ENCODE measurements around the gene FAXC. TPM values are rescaled to one million over a fixed set of nuclear protein-coding genes. Genes with fewer than 3 reads are reported as not detected.

The FAXC gene
- total RNA-seq, 1 experiment from 2014 or later = 1.5 TPM

DNA sequence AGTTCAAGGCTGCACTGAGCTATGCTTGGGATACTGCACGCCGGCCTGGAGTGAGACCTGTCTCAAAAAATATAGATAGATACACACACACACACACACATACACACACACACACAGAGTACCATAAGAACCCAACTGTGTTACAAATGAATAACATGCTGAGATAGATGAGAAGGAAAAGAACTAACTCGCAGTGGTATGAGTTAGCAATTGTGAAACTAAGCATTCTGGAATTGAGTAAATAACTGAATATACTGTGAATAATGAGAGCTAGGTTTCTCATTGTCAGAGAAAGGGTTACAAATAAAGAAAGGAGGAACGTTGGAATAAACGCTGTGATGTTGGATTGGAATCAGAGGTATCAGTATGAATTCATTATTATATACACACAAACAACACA, 14.6 kb upstream of the FAXC start:
- Mint-ChIP-seq H3K9me3 (ENCODE audit: low read depth, unreplicated experiment) (no peaks in the 10 kb centered on the region), H3K27ac (ENCODE audit: unreplicated experiment) (no peak overlapping the region), H3K36me3 (ENCODE audit: insufficient read depth, unreplicated experiment) (no peaks in the 10 kb centered on the region), H3K4me3 (ENCODE audit: low read depth, unreplicated experiment) (no peak overlapping the region), H3K4me1 (ENCODE audit: low read depth, unreplicated experiment) (no peaks in the 10 kb centered on the region), H3K27me3 (ENCODE audit: unreplicated experiment) (peaks cover 26% of the 10 kb centered on the region)
- BruUV-seq (replicated peaks) = no TSS peak
- TF ChIP-seq, protein P1, sequence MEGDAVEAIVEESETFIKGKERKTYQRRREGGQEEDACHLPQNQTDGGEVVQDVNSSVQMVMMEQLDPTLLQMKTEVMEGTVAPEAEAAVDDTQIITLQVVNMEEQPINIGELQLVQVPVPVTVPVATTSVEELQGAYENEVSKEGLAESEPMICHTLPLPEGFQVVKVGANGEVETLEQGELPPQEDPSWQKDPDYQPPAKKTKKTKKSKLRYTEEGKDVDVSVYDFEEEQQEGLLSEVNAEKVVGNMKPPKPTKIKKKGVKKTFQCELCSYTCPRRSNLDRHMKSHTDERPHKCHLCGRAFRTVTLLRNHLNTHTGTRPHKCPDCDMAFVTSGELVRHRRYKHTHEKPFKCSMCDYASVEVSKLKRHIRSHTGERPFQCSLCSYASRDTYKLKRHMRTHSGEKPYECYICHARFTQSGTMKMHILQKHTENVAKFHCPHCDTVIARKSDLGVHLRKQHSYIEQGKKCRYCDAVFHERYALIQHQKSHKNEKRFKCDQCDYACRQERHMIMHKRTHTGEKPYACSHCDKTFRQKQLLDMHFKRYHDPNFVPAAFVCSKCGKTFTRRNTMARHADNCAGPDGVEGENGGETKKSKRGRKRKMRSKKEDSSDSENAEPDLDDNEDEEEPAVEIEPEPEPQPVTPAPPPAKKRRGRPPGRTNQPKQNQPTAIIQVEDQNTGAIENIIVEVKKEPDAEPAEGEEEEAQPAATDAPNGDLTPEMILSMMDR (IDR thresholded peaks at IDR 0.05; ENCODE audit: unreplicated experiment) = no peak
- intact Hi-C loops (cut with micrococcal nuclease; ENCODE audit: unreplicated experiment) = no loop called here
- CTCF ChIA-PET = no interaction called here
- DNase-seq = no peak

DNA sequence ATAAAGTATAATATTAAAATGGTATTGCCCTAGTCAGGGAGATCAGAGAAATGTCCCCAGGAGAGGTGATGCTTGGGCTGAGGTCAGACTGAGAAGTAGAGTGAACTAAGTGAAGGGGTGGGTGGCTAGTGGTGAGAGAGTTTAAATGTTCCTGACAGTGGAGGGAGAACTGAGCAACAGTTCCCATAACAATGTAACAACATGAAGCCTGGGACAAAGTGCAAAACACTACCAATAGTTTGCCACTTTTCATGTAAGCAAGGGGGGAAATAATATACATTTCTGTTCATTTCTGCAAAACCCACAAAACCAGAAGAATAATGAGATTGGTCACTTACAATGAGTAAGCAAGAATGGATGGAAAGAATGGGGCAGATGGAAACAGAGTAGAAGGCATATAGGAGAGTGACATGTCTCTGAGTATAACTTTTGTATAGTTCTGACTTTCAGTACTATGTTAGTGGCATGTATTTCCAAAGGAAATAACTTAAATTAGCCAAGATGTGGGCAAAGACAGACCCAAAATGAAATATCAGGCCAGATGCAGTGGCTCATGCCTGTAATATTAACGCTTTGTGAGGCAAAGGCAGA, 13.3 kb upstream of the FAXC start:
- no peaks in the 10 kb centered on the region for H3K9me3 Mint-ChIP-seq (ENCODE audit: low read depth, unreplicated experiment)
- TF ChIP-seq, protein P1 (IDR thresholded peaks at IDR 0.05; ENCODE audit: unreplicated experiment) = no peak
- no peak overlapping the region for H3K27ac Mint-ChIP-seq (ENCODE audit: unreplicated experiment)
- CTCF ChIA-PET = no interaction called here
- H3K36me3 Mint-ChIP-seq (ENCODE audit: insufficient read depth, unreplicated experiment) = no peaks in the 10 kb centered on the region
- no peaks in the 10 kb centered on the region for H3K4me1 Mint-ChIP-seq (ENCODE audit: low read depth, unreplicated experiment)
- peaks cover 27% of the 10 kb centered on the region for H3K27me3 Mint-ChIP-seq (ENCODE audit: unreplicated experiment)
- H3K4me3 Mint-ChIP-seq (ENCODE audit: low read depth, unreplicated experiment) = no peak overlapping the region
- DNase-seq = no peak
- intact Hi-C loops (cut with micrococcal nuclease; ENCODE audit: unreplicated experiment) = no loop called here
- BruUV-seq (replicated peaks) = no TSS peak

DNA sequence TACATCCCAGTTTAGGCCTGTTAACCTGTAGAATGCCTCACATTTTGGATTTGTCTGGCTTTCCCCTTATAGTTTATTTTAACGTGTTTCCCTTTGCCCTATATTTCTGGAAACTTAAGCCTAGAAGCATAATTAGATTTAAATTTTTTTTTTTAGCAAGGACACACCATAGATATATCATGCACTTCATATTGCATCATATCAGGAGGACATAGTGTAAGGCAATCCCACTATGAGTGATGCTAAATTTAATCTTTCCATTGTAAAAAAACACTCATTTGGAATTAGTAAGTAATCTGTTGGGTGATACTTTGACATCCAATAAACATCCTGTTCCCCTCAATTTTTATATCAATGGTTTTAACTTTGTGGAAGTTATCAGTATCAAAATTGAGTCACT, 10.3 kb upstream of the FAXC start:
- Mint-ChIP-seq H3K4me1 (ENCODE audit: low read depth, unreplicated experiment) (no peaks in the 10 kb centered on the region), H3K9me3 (ENCODE audit: low read depth, unreplicated experiment) (no peaks in the 10 kb centered on the region), H3K27ac (ENCODE audit: unreplicated experiment) (no peak overlapping the region), H3K36me3 (ENCODE audit: insufficient read depth, unreplicated experiment) (no peaks in the 10 kb centered on the region), H3K4me3 (ENCODE audit: low read depth, unreplicated experiment) (no peak overlapping the region), H3K27me3 (ENCODE audit: unreplicated experiment) (peaks cover 57% of the 10 kb centered on the region)
- no peak for DNase-seq
- CTCF ChIA-PET = no interaction called here
- TF ChIP-seq, protein P1 (IDR thresholded peaks at IDR 0.05; ENCODE audit: unreplicated experiment) = no peak
- BruUV-seq (replicated peaks) = no TSS peak
- intact Hi-C loops (cut with micrococcal nuclease; ENCODE audit: unreplicated experiment) = no loop called here

DNA sequence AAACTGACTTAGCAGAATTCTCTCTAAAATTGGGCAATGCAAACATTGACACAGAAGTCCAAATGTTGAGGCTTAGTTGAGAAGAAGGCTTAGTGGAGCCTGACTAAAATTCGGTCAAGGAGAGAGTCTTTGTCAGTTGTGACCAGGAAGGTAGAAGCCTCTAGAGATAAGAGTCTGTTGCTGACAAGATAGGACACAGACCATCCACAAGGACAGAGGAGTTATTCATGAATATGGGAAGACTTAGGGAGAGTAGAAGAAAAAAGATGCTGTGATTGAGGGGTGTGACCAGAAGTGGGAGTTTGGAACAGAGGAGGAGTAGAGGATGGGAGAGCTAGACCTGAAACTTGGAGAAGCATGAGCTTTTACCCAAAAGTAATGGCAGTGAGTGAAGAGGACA, 7.2 kb upstream of the FAXC start:
- no peak overlapping the region for H3K27ac Mint-ChIP-seq (ENCODE audit: unreplicated experiment)
- intact Hi-C loops (cut with micrococcal nuclease; ENCODE audit: unreplicated experiment) = no loop called here
- H3K27me3 Mint-ChIP-seq (ENCODE audit: unreplicated experiment) = peaks cover 70% of the 10 kb centered on the region
- H3K4me3 Mint-ChIP-seq (ENCODE audit: low read depth, unreplicated experiment) = no peak overlapping the region
- BruUV-seq (replicated peaks) = no TSS peak
- TF ChIP-seq, protein P1 (IDR thresholded peaks at IDR 0.05; ENCODE audit: unreplicated experiment) = no peak
- CTCF ChIA-PET = no interaction called here
- no peaks in the 10 kb centered on the region for H3K9me3 Mint-ChIP-seq (ENCODE audit: low read depth, unreplicated experiment)
- no peak for DNase-seq
- H3K36me3 Mint-ChIP-seq (ENCODE audit: insufficient read depth, unreplicated experiment) = no peaks in the 10 kb centered on the region
- H3K4me1 Mint-ChIP-seq (ENCODE audit: low read depth, unreplicated experiment) = no peaks in the 10 kb centered on the region

Data from Calu3 (cell line).